ENCODE measurements around the gene DMAC2.
"Not testable (repeated sequence)": the region's sequence is repeated elsewhere in the genome, so short reads cannot be mapped to it uniquely, and the experiment has no call there.

The DMAC2 gene

GRCh38 chr19:41421973-41422372, 17.7 kb downstream of the DMAC2 start:
- DNase-seq: no peak

GRCh38 chr19:41421314-41421713, 18.4 kb downstream of the DMAC2 start:
- no peak for DNase-seq

GRCh38 chr19:41420101-41420880, 19.4 kb downstream of the DMAC2 start:
- peak; percentile 16 for DNase-seq

- no peak for DNase-seq
Observed at GRCh38 chr19:41416194-41416674, 23.5 kb downstream of the DMAC2 start.

DNA sequence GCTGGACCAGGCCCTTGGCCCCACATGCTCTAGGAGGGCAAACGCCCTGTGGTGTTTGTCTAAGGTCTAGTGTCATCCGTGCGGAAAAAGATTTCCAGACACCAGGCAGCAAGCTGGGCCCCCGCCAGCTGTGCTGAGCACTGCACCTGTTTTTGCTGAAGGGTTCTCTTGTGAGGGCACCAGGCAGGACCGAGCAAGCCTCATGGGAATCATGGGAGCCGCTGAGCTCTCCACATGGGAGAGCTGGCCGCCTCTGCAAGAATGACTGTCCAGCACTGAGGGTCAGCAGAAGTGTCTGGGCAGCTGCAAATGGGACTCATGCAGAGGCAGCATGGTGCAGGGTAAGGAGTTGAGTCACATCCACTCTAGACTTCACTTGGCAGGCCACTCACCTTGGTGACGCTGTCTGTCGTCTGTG, 24.5 kb downstream of the DMAC2 start:
- DNase-seq: no peak

- no peak for DNase-seq
Observed at GRCh38 chr19:41414461-41414860, 25.3 kb downstream of the DMAC2 start.

GRCh38 chr19:41413947-41414346, 25.8 kb downstream of the DMAC2 start:
- DNase-seq: no peak

DNA sequence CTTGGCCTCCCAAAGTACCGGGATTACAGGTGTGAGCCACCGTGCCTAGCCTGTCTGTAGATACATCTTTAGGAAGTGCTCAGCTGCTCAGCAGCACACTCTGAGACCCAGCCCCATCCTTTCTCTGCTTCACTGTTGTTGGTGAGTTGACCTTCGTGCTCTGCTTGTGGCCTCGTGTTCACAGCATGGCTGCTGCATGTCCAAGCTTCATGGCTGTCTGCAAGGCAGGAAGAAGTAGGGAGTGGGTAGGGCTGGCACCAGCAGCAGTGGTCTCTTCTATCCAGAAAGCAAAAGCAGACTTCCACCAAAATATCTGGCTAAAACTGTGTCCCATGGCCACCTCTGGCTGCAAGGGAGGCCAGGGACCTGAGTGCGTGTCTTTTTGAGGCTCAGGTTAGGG, 26.8 kb downstream of the DMAC2 start:
- no peak for DNase-seq

GRCh38 chr19:41411968-41412265, 27.8 kb downstream of the DMAC2 start:
- no peak for DNase-seq

- no peak for DNase-seq
Observed at GRCh38 chr19:41411100-41411967, 28.4 kb downstream of the DMAC2 start.

DNA sequence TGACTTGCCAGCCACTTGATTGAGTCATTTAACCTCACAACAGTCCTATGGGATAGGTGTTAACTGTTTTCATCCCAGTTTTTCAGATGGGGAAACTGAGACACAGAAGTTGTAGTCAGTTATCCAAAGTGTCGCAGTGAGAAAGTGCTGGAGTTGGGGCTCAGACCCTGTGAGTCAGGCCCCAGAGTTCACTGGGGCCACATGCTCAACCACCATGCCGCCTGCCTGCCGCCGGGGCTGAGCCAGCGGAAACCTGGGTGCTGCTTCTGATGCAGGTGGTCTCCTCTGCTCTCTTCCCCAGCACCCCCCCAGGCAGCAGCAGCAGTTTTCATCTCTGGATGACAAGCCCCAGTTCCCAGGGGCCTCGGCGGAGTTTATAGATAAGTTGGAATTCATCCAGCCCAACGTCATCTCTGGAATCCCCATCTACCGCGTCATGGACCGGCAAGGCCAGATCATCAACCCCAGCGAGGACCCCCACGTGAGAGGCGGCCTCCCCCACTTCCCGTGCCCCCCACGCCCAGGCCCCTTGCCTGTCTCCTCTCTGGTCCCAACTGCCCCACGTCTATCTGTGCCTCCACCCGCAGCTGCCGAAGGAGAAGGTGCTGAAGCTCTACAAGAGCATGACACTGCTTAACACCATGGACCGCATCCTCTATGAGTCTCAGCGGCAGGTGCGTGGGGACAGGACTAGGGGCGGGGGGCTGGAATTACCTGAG, 29.2 kb downstream of the DMAC2 start:
- DNase-seq: no peak

DNA sequence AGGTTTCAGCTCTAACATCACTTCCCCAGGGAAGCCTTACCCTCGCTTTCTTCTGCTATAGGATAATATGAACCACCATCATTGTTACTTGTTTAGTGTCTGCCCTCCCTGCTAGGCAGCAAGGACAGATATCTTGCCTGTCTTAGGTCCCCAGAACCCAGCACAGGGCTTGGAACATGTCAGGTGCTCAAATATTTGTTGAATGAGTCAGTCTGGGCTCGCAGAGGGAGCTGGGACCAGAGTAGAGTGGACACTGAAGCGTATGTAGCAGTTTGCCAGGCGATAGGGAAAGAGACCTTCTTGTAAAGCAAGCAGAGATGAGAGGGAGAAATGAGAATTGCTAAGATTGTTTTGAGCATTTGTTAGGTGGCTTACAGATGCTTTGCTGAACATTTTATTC, 30.4 kb downstream of the DMAC2 start:
- no peak for DNase-seq

- not testable (repeated sequence) for DNase-seq
Observed at GRCh38 chr19:41408846-41409245, 30.9 kb downstream of the DMAC2 start.

DNA sequence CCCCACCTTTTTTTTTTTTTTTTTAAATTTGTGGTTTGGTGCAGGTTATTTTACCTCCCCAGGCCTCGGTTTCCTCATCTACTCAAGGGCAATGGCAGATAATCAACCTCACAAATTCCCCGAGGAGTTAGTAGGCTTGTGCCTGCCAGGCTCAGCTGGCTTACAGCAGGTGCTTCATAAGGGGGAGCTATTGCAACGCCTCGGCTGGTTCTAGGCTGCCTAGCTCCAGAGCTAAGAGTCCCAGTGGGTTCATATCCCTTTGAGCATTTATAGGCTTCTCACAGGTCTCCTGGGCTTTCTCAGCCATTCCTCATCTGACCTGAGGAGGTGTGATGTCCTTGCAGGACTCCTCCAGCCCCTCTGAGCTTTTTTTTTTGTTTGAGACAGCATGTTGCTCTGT, 31.5 kb downstream of the DMAC2 start:
- no peak for DNase-seq

- no peak for DNase-seq
Observed at GRCh38 chr19:41407271-41407670, 32.4 kb downstream of the DMAC2 start.

- no peak for DNase-seq
Observed at GRCh38 chr19:41405776-41406175, 33.9 kb downstream of the DMAC2 start.

- no peak for DNase-seq
Observed at GRCh38 chr19:41403181-41403970, 36.3 kb downstream of the DMAC2 start.

- DNase-seq: no peak
Observed at GRCh38 chr19:41402010-41402409, 37.7 kb downstream of the DMAC2 start.

- no peak for DNase-seq
Observed at GRCh38 chr19:41401483-41401882, 38.2 kb downstream of the DMAC2 start.

GRCh38 chr19:41399525-41399924, 40.2 kb downstream of the DMAC2 start:
- no peak for DNase-seq

DNA sequence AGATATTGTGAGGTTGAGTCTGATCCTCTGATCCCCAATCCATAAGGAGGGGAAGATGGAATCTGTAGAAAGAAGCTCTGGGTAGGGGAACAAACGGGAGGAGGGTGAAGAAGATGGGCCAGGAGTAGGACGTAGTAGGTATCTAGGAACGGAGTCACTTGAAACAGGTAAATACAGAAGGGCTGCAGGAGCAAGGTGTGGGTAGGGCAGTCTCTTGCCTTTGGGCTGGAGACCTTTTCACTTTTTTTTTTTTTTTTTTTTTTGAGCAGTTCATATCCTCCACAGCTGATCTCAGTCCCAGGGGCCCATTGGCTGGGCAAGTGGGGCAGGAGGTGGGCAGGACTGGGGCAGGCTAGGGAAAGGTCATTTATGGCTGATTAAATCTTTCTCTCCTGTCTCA, 40.6 kb downstream of the DMAC2 start:
- DNase-seq: no peak

GRCh38 chr19:41398598-41398997, 41.1 kb downstream of the DMAC2 start:
- no peak for DNase-seq

GRCh38 chr19:41398050-41398418, 41.7 kb downstream of the DMAC2 start:
- no peak for DNase-seq

All from CD4-positive, alpha-beta T cell treated with Interferon gamma for 1 hour (primary cell).